HEK293T (cell line): ENCODE measurements around the gene PAPPA2.

Experiments
- BHLHE40 ChIP-seq: fragments of 450-650 bp; IDR thresholded peaks from 2 replicates; pipeline ENCODE4 v1.6.1; 2016; ENCODE audit warnings: mild to moderate bottlenecking, moderate library complexity, borderline replicate concordance
- FOXK2 ChIP-seq: fragments of 450-650 bp; IDR thresholded peaks from 2 replicates; pipeline ENCODE4 v1.6.1; 2016; ENCODE audit warnings: mild to moderate bottlenecking
- FOXM1 ChIP-seq: fragments of 450-650 bp; IDR thresholded peaks from 2 replicates; pipeline ENCODE4 v1.6.1; 2017; ENCODE audit warnings: mild to moderate bottlenecking, borderline replicate concordance
- L3MBTL2 ChIP-seq: fragments of 450-650 bp; conservative IDR thresholded peaks from 2 replicates; pipeline ENCODE4 v1.6.1; 2016; ENCODE audit warnings: mild to moderate bottlenecking
- NFRKB ChIP-seq: fragments of 450-650 bp; IDR thresholded peaks from 2 replicates; pipeline ENCODE4 v1.6.1; 2016; ENCODE audit warnings: mild to moderate bottlenecking, moderate library complexity
- PKNOX1 ChIP-seq: fragments of 450-650 bp; IDR thresholded peaks from 2 replicates; pipeline ENCODE4 v1.6.1; 2016
- SP1 ChIP-seq: fragments of 450-650 bp; IDR thresholded peaks from 2 replicates; pipeline ENCODE4 v1.6.1; 2017
- SUZ12 ChIP-seq: fragments of 450-650 bp; IDR thresholded peaks from 2 replicates; pipeline ENCODE4 v1.6.1; 2016; ENCODE audit warnings: mild to moderate bottlenecking

GRCh38 chr1:176531036-176531435 lies 68.1 kb downstream of the PAPPA2 start:
- TF ChIP-seq NFRKB (no peak), SUZ12 (no peak), BHLHE40 (no peak), FOXK2 (no peak), PKNOX1 (no peak), FOXM1 (no peak), L3MBTL2 (no peak), SP1 (no peak)
